Stimulated activated CD4-positive, alpha-beta T cell treated with anti-CD3 and anti-CD28 coated beads, TNF-alpha, amount 100 ng/mL, for 24 hours (primary cell): ENCODE measurements around the gene XK.

Experiments used
- DNase-seq, 3 experiments: peaks; one replicate each; pipeline ENCODE4 v3.0.0-alpha.2; 2020; ENCODE audit warnings: low read depth in 3 of 3

Gene XK

DNA sequence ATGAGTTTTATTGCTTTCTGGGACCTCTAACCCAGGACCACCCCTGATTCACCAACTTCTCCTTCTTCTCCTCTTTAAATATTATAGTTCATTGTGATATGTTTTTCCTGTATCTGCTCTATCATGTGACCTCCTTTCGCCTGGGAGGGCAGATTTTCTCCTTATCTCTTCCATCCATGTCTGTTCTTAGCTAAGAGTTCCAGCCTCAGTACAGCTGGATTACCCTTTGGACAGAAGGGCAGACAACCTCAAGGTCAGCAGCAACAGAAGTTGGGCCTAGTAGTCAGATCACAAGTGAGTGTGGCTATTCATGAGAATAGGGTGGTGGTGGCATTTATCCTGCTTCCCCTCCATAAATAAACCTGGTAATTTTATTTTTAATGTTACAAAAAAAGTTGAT is 5.7 kb upstream of the XK start:
- no peak for DNase-seq

- no peak for DNase-seq
Measured at GRCh38 chrX:37684426-37684825, 1.2 kb upstream of the XK start.

- no peak for DNase-seq
Measured at GRCh38 chrX:37684973-37685372, 618 bp upstream of the XK start.

- DNase-seq = no peak
Measured at GRCh38 chrX:37686369-37686995, 891 bp downstream of the XK start.

DNA sequence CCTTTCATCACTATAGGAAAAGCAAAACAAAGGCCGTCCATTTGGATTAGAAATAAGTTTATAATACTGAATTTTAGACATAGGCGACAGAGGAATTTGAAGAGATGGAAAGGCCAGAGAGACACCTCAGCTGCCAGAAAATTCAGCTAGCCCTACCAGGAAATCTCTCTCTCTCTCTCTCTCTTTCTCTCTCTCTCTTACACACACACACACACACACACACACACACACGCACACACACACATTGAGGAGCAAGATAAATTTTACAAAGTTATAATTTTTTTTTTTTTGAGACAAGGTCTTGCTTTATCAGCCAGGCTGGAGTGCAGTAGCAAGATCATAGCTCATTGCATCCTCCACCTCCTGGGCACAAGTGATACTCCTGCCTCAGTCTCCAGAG is 1.4 kb downstream of the XK start:
- DNase-seq = no peak

- DNase-seq = no peak
Measured at GRCh38 chrX:37690119-37690518, 4.5 kb downstream of the XK start.

DNA sequence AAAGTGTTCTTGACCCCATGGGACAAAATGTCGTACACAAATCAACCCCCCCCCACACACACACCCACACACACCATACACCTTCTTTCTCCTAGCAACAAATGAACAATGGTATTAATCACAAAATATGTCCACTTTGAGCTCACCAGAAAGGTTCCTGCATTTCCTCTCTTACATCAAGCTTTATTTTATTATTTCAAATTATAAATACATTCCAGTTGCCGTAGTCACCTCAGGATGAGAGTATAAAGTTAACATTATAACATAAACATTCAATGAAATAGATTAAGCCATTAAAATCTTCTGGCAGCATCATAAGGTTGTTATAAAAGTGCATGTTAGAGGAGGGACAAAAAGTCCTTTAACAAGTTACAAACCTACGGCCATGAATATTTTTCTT is 7.3 kb downstream of the XK start:
- DNase-seq = no peak

GRCh38 chrX:37697169-37697760 is 11.7 kb downstream of the XK start:
- no peak for DNase-seq

DNA sequence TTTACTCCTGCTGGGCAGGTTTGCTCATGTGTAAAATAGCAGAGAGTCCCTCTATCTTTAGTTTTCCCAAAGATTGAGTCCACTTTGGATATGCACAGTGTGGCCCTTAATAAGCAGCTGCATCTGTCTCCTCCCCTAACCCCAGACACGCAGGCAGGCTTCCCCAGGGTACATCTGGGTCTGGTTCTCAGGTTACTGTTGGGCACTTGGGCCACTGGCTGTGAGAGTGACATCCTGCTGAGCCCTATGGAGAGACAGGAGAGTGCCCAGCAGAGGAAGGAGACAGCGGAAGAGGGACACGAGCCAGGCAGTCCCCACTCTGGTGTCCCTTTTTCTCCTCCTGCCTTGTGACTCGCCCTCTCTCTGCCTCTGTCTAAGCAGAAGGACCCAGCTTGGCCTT is 16.0 kb downstream of the XK start:
- DNase-seq = no peak

DNA sequence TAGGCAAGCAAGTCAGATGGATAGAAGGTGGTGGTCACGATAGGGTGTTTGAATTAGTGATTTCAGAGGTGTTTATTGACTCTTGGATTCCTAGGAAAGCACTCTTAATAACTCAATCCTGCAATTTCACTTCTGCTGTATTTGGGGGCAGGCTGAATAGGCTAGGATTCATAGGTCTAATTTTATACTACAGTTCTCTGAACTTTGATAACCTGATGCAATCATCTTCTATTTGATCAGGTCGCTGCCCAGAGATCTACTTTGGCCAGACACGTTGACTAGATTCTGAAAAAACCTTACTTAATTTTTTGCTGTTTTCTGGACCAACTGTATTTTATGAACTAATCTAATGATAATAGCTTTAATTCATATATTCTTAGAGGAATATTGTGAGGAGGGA is 26.4 kb downstream of the XK start:
- DNase-seq = no peak

DNA sequence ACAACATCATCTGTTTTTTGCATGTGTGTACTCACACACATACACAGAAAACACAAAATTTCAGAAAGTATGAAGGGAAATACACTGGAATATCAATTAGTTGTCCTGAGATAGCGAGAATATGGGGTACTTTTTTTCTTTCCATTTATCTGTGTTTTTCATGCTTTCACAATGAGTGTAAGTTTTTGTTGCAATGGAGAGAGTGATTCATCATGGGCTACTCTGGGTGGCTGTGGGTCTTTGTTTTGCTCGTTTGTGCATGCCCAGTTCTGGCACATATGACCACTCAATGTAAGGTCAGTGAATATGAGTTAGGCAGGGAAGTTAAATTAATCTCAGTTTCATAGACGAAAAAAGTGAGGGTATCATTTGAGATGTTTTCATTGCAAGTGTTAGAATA is 26.9 kb downstream of the XK start:
- DNase-seq = no peak

DNA sequence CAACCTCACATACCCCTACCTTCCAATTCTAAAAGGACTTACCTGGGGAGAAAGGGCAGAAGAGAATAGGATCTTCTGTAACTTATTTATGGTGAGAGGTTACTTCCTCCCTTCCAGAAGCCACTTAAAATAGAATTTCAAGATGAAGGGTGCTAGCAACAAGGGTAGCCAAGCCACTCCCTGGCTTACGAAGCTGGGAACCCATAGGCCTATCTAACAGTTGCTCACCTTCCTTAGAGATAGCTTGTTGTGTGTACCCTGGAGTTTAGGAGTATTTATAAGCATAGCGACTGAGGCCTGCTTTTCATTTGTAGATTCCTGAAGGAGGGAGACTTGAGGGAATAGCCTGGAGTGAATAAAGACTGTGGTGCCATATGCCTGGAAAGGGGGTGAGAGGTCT is 28.9 kb downstream of the XK start:
- DNase-seq = no peak

GRCh38 chrX:37716602-37717001 is 31.0 kb downstream of the XK start:
- DNase-seq = no peak

DNA sequence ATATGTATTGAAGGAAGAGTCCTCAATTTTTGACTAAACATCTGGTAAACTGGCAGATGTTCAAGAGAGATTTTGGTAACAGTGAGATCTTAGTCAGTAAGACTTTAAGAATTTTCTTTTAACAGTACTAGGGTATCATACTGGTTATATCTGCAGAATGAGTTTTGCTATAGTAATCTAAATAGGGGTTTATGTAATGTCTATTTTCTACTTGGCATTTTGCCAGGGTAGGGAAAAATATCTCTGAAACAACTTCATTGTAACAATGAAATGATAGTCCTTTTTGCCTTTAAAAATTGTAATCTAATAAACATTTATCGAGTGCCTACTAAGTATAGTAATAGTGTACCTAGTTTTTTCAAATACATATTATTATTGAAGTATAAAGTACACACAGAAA is 32.1 kb downstream of the XK start:
- no peak for DNase-seq

- DNase-seq = no peak
Measured at GRCh38 chrX:37722595-37722994, 37.0 kb downstream of the XK start.

GRCh38 chrX:37726346-37726745 is 40.8 kb downstream of the XK start:
- DNase-seq = no peak

DNA sequence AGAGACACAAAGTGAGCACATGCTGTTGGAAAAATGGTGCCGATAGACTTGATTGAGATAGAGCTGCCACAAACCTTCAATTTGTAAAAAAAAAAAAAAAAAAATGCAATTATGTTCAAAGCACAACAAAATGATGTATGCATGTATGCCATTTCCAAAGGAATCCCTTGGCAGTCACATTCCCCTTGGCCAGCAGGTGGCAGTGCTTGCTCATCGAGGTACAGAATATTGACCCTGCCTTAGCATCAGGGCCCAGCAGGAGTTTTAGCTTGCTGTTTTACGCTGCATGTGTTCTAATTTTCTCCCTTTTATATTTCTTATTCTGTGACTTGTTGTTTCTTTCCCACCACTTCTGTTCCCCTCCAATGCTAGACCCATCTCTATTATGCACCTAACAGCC is 59.8 kb downstream of the XK start:
- DNase-seq = peak; percentile 35 to 59 (median 49)

DNA sequence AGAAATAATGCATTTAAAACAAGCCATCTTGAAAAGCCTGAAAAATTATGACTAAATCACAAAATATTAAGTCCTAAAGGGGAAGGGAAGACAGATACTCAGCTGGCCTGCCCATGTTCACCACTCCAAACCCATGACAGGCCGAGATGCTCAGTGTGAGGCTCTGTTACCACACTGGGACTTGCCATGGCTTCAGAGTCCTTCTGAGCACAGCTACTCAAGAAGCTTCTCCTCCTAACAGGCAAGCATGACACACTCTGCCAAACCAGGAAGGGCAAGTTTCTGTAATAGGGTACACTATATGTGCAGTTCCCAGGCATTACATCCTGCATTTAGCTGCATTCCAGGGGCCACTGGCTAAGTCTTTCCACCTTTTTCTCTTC is 60.2 kb downstream of the XK start:
- DNase-seq = no peak

DNA sequence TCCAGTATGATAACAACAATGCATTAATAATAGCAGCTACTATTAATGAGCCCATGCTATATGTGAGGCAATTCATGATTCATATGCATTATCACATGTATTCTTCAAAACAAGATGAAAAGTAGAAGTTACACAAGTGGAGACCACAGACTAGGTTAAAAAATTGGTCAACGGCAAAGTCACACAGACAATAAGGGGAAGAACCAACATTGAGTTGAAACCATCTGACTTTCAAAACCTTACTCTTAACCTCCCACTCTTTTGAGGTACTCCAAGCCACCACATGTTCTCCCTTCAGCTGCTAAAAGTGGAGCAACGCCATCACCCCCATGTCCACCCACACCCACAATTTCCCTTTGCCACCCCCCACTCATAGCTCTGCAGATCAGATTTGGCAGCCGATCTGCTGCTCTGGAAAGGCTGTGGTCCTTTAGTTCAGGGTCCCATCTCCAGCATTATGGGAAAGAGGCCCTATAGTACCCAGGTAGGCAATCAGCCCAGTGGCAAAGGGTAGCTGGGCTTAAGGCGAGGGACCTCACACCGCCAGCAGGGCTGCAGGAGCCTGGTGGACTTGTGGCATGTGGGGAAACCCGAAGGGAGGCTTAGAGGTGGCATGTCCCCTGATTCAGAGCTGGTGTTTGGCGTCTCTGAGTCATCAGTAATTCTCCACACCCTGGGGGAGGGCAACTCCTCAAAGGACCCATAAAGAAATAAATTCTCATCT is 60.8 kb downstream of the XK start:
- DNase-seq = peak in 1 of 3 experiments; percentile 26

- no peak for DNase-seq
Measured at GRCh38 chrX:37746951-37747350, 61.4 kb downstream of the XK start.

DNA sequence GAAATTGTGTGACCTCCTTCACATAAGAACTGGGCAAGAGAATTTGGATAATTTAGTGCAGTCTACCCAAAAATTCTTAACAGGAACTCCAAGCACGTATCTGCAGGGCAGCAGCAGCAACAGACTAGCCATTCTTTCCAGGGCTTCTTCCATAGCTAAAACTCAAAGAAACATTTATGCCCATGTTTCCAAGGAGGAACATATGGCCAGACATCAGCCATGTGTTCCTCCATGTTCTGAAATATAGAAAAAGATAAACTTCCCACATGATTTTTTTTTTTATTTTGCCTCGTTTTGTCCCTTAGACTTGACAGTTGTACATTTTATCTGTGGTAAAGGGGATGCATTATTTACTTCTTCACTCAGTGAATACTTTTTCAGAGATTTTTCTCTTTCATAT is 66.7 kb downstream of the XK start:
- no peak for DNase-seq

GRCh38 chrX:37752936-37753335 is 67.3 kb downstream of the XK start:
- no peak for DNase-seq

DNA sequence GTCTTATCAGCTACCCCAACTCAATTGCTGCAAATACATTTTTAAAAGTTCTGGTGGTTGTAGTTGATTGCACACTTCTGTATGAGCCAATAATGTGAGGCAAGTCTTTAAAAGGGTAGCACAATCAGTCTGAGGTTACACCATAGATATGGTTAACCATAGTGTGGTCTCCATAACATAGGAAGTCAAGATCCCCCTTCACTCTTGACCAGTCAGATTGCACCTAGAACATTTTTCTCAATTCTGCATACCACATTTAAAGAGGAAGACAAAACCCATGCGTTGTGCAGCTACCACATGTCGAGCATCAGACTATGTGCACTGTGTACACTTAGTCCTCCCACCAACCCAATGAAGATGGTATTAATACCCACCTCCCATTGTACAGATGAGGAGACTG is 67.8 kb downstream of the XK start:
- no peak for DNase-seq

DNA sequence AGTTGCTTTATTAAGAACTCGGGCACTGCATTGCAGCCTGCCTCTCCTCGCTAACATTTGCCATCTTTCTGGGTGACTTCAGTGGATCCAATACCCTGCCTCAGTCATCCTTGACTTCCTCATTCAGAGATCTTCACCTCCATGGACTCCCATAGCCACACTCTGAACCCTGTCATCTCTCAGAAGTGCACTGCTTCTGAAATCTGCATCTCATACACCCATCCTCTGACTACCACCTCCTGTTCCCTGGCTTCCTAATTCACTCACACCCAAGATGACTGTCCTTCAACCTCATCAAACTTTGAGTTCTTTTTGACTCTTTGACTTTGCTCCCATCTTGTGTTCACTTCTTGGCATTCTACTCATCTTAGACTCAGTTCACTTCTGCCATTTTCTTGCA is 68.9 kb downstream of the XK start:
- DNase-seq = no peak
